Measurements from ENCODE around the gene WDR37. TPM values are rescaled to one million over a fixed set of nuclear protein-coding genes. Genes with fewer than 3 reads are reported as not detected.
"Not testable (repeated sequence)": the region's sequence is repeated elsewhere in the genome, so short reads cannot be mapped to it uniquely, and the experiment has no call there.

WDR37 gene
- total and polyA plus RNA-seq, 12 donors, result 6.8 to 36.5 (median 31.4) TPM

- WGBS, 2 donors, result 81 to 86% methylated on average over 17 of the region's 17 CpGs
- Histone ChIP-seq H3K4me3 (no peak overlapping the region), H3K9me3 (no peaks in the 10 kb centered on the region), H3K4me1 (no peaks in the 10 kb centered on the region), H3K36me3 (no peaks in the 10 kb centered on the region), H3K27ac (no peak overlapping the region), H3K27me3 (peaks cover 0 to 15% (median 0%) of the 10 kb centered on the region in 7 donors)
- intact Hi-C loops (cut with DNase I), result no loop called here
- ATAC-seq, result no peak
- no peak for DNase-seq
- no peak for TF ChIP-seq CTCF (IDR thresholded peaks at IDR 0.05)
Observed at GRCh38 chr10:1156921-1157614, 100.9 kb downstream of the WDR37 start.

- WGBS, 2 donors, result 82 to 86% methylated on average over 4 of the region's 4 CpGs
- no peaks in the 10 kb centered on the region for H3K36me3 ChIP-seq
- no peak overlapping the region for H3K4me3 ChIP-seq
- H3K9me3 ChIP-seq, result no peaks in the 10 kb centered on the region
- ATAC-seq (no peak), DNase-seq (no peak)
- peaks cover 0 to 15% (median 0%) of the 10 kb centered on the region in 7 donors for H3K27me3 ChIP-seq
- TF ChIP-seq CTCF (IDR thresholded peaks at IDR 0.05), result no peak
- no peak overlapping the region for H3K27ac ChIP-seq
- intact Hi-C loops (cut with DNase I), result no loop called here
- H3K4me1 ChIP-seq, result no peaks in the 10 kb centered on the region
Observed at GRCh38 chr10:1157615-1157933, 101.4 kb downstream of the WDR37 start.

- ATAC-seq (no peak), DNase-seq (no peak)
- Histone ChIP-seq H3K4me1 (no peaks in the 10 kb centered on the region), H3K36me3 (no peaks in the 10 kb centered on the region), H3K27ac (no peak overlapping the region), H3K9me3 (no peaks in the 10 kb centered on the region), H3K4me3 (no peak overlapping the region), H3K27me3 (peaks cover 0 to 15% (median 0%) of the 10 kb centered on the region in 7 donors)
- WGBS, 2 donors, result 82 to 85% methylated on average over 12 of the region's 12 CpGs
- intact Hi-C loops (cut with DNase I), result no loop called here
- TF ChIP-seq CTCF (IDR thresholded peaks at IDR 0.05), result no peak
Observed at GRCh38 chr10:1158066-1158465, 101.9 kb downstream of the WDR37 start.

- ATAC-seq; intact Hi-C loops (cut with DNase I): not testable (repeated sequence)
- WGBS, 2 donors, result 92 to 95% methylated on average over 10 of the region's 10 CpGs
Observed at GRCh38 chr10:1158536-1158935, 102.4 kb downstream of the WDR37 start.

More at GRCh38 chr10:1158536-1158935, 102.4 kb downstream of the WDR37 start:
- H3K4me3 ChIP-seq, result peak overlapping the region in 1 of 10 donors; percentile 42
- peaks cover 0 to 15% (median 2%) of the 10 kb centered on the region in 7 donors for H3K27me3 ChIP-seq
- not testable (repeated sequence) for H3K36me3 ChIP-seq, H3K9me3 ChIP-seq, DNase-seq, H3K4me1 ChIP-seq, H3K27ac ChIP-seq
